Neural crest cell (in vitro differentiated cells): ENCODE results near the gene MAPKAPK5. TPM values are rescaled to one million over a fixed set of nuclear protein-coding genes. Genes with fewer than 3 reads are reported as not detected.
"Not testable (repeated sequence)": the region's sequence is repeated elsewhere in the genome, so short reads cannot be mapped to it uniquely, and the experiment has no call there.

ENCODE experiments used
- DNase-seq: peaks from one replicate; pipeline ENCODE4 v3.0.0; 2021; ENCODE audit warnings: low read depth, mixed read lengths, low spot score
- H3K27ac Mint-ChIP-seq: one replicate; pipeline ENCODE4 v1.8.0; 2021; ENCODE audit warnings: mild to moderate bottlenecking, mixed read lengths; ENCODE audit not compliant: unreplicated experiment
- H3K27me3 Mint-ChIP-seq: 2 replicates; pipeline ENCODE4 v1.8.0; 2021; ENCODE audit warnings: low read depth, mild to moderate bottlenecking, mixed read lengths
- H3K36me3 Mint-ChIP-seq: 2 replicates; pipeline ENCODE4 v1.8.0; 2021; ENCODE audit warnings: low read depth, mild to moderate bottlenecking, mixed read lengths
- H3K4me1 Mint-ChIP-seq: 2 replicates; pipeline ENCODE4 v1.8.0; 2021; ENCODE audit warnings: mixed read lengths
- H3K4me3 Mint-ChIP-seq: one replicate; pipeline ENCODE4 v1.8.0; 2021; ENCODE audit warnings: mild to moderate bottlenecking, mixed read lengths
- H3K9me3 Mint-ChIP-seq: 2 replicates; pipeline ENCODE4 v1.8.0; 2021; ENCODE audit warnings: mixed read lengths
- CTCF ChIP-seq: fragments of 200-600 bp; sonication (generic); conservative IDR thresholded peaks from 2 replicates; pipeline ENCODE4 v1.5.0; 2021; ENCODE audit warnings: antibody characterized with exemption, mild to moderate bottlenecking
- total RNA-seq: library from RNA; stranded (reverse); gene quantifications from 2 replicates; pipeline ENCODE4 v1.2.1, GENCODE V29; 2021

Gene MAPKAPK5
- total RNA-seq, 1 donor from 2014 or later, result 83.1 TPM

GRCh38 chr12:111825509-111825908 lies 16.5 kb upstream of the MAPKAPK5 start:
- Mint-ChIP-seq H3K4me1 (peaks cover 7% of the 10 kb centered on the region), H3K9me3 (no peaks in the 10 kb centered on the region)

GRCh38 chr12:111826316-111826715 lies 15.7 kb upstream of the MAPKAPK5 start:
- H3K27me3 Mint-ChIP-seq, result peaks cover 39% of the 10 kb centered on the region
- H3K27ac Mint-ChIP-seq, result no peak overlapping the region

More at GRCh38 chr12:111825509-111825908, 16.5 kb upstream of the MAPKAPK5 start:
- Mint-ChIP-seq H3K27ac (no peak overlapping the region), H3K36me3 (no peaks in the 10 kb centered on the region), H3K4me3 (no peak overlapping the region), H3K27me3 (peaks cover 45% of the 10 kb centered on the region)
- no peak for TF ChIP-seq CTCF
- DNase-seq, result no peak

GRCh38 chr12:111826992-111827391 lies 15.0 kb upstream of the MAPKAPK5 start:
- no peaks in the 10 kb centered on the region for H3K36me3 Mint-ChIP-seq
- H3K4me1 Mint-ChIP-seq, result peaks cover 7% of the 10 kb centered on the region
- H3K4me3 Mint-ChIP-seq, result no peak overlapping the region
- no peaks in the 10 kb centered on the region for H3K9me3 Mint-ChIP-seq
- DNase-seq, result no peak
- H3K27me3 Mint-ChIP-seq, result peaks cover 32% of the 10 kb centered on the region
- no peak for TF ChIP-seq CTCF
- no peak overlapping the region for H3K27ac Mint-ChIP-seq

More at GRCh38 chr12:111826316-111826715, 15.7 kb upstream of the MAPKAPK5 start:
- no peaks in the 10 kb centered on the region for H3K36me3 Mint-ChIP-seq
- H3K4me1 Mint-ChIP-seq, result peaks cover 7% of the 10 kb centered on the region
- no peak for TF ChIP-seq CTCF
- no peak overlapping the region for H3K4me3 Mint-ChIP-seq
- no peak for DNase-seq
- no peaks in the 10 kb centered on the region for H3K9me3 Mint-ChIP-seq

GRCh38 chr12:111827907-111828306 lies 14.1 kb upstream of the MAPKAPK5 start:
- H3K36me3 Mint-ChIP-seq, result no peaks in the 10 kb centered on the region
- H3K4me1 Mint-ChIP-seq, result peaks cover 7% of the 10 kb centered on the region
- no peak overlapping the region for H3K27ac Mint-ChIP-seq
- H3K27me3 Mint-ChIP-seq, result peaks cover 30% of the 10 kb centered on the region
- no peak for DNase-seq
- H3K9me3 Mint-ChIP-seq, result no peaks in the 10 kb centered on the region
- no peak for TF ChIP-seq CTCF
- no peak overlapping the region for H3K4me3 Mint-ChIP-seq

- peaks cover 25% of the 10 kb centered on the region for H3K27me3 Mint-ChIP-seq
- DNase-seq, result no peak
- H3K27ac Mint-ChIP-seq, result no peak overlapping the region
- no peak for TF ChIP-seq CTCF
- no peaks in the 10 kb centered on the region for H3K9me3 Mint-ChIP-seq
- H3K4me3 Mint-ChIP-seq, result no peak overlapping the region
- H3K36me3 Mint-ChIP-seq, result no peaks in the 10 kb centered on the region
- peaks cover 7% of the 10 kb centered on the region for H3K4me1 Mint-ChIP-seq
Measured at GRCh38 chr12:111828338-111828979, 13.6 kb upstream of the MAPKAPK5 start.

GRCh38 chr12:111829635-111830034 lies 12.4 kb upstream of the MAPKAPK5 start:
- H3K36me3 Mint-ChIP-seq, H3K9me3 Mint-ChIP-seq, H3K4me3 Mint-ChIP-seq, H3K27ac Mint-ChIP-seq, H3K4me1 Mint-ChIP-seq, DNase-seq: not testable (repeated sequence)
- peaks cover 17% of the 10 kb centered on the region for H3K27me3 Mint-ChIP-seq

- not testable (repeated sequence) for H3K27me3 Mint-ChIP-seq, H3K36me3 Mint-ChIP-seq, DNase-seq, H3K4me1 Mint-ChIP-seq, H3K9me3 Mint-ChIP-seq
- Mint-ChIP-seq H3K27ac (peak overlapping the region; percentile 81), H3K4me3 (peak overlapping the region; percentile 69)
Measured at GRCh38 chr12:111834740-111835386, 7.2 kb upstream of the MAPKAPK5 start.

GRCh38 chr12:111835531-111836181 lies 6.4 kb upstream of the MAPKAPK5 start:
- H3K4me1 Mint-ChIP-seq, result peaks cover 16% of the 10 kb centered on the region
- H3K9me3 Mint-ChIP-seq, H3K4me3 Mint-ChIP-seq, H3K36me3 Mint-ChIP-seq, H3K27ac Mint-ChIP-seq, DNase-seq, H3K27me3 Mint-ChIP-seq: not testable (repeated sequence)
